ENCODE measurements around the gene ZNF701.

DNA sequence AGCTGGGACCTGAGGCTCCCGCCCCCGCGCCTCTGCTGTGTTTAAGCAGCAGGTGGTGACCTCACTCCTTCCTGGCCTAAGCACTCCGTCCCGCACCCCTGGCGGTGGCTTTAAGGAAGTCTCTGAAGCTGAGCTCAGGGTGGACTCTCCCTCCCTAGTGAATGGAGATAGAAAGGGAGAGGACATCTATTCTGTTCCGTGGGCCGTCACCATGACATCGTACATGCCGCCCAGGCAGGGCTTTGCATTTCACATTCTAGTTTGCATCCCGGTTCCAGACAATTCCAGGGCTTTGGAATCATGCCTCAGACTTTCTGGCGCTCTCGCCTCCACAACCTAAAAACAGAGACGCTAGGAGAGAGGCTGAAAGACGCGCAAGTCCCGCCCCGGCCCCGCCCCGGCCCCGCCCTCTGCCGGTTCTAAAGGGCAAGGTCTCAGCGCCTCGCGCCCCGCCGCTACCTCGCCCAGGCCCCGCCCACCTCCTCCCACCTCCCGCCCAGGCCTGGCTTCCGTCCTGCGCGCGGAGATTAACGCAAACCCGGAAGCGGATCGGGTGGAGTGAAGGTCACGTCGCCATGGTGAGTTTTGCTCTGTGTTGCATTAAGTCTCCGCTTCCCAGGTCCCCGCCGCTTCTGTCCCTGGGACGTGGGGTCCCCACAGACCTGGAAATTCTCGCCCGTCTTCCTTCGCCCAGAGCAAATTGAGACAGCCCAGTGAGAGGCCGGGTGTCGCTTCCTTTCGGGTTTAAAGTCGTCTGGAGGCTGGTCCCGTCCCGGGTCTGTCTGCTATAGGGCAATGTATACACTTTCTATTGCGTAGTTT, 42.7 kb upstream of the ZNF701 start, which contains the start of gene ZNF808:
- TF ChIP-seq, protein P1, sequence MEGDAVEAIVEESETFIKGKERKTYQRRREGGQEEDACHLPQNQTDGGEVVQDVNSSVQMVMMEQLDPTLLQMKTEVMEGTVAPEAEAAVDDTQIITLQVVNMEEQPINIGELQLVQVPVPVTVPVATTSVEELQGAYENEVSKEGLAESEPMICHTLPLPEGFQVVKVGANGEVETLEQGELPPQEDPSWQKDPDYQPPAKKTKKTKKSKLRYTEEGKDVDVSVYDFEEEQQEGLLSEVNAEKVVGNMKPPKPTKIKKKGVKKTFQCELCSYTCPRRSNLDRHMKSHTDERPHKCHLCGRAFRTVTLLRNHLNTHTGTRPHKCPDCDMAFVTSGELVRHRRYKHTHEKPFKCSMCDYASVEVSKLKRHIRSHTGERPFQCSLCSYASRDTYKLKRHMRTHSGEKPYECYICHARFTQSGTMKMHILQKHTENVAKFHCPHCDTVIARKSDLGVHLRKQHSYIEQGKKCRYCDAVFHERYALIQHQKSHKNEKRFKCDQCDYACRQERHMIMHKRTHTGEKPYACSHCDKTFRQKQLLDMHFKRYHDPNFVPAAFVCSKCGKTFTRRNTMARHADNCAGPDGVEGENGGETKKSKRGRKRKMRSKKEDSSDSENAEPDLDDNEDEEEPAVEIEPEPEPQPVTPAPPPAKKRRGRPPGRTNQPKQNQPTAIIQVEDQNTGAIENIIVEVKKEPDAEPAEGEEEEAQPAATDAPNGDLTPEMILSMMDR (IDR thresholded peaks at IDR 0.05; ENCODE audit: insufficient read depth, low read length), result peak; percentile 25
- peak; percentile 52; the same call in 1 of the 2 replicates for TF ChIP-seq POLR2AphosphoS5 (IDR thresholded peaks at IDR 0.05; ENCODE audit: low read depth)
- peak; percentile 38; the same call in 1 of the 2 replicates for TF ChIP-seq GABPA (IDR thresholded peaks at IDR 0.05; ENCODE audit: low read depth)
- TF ChIP-seq, protein P2, sequence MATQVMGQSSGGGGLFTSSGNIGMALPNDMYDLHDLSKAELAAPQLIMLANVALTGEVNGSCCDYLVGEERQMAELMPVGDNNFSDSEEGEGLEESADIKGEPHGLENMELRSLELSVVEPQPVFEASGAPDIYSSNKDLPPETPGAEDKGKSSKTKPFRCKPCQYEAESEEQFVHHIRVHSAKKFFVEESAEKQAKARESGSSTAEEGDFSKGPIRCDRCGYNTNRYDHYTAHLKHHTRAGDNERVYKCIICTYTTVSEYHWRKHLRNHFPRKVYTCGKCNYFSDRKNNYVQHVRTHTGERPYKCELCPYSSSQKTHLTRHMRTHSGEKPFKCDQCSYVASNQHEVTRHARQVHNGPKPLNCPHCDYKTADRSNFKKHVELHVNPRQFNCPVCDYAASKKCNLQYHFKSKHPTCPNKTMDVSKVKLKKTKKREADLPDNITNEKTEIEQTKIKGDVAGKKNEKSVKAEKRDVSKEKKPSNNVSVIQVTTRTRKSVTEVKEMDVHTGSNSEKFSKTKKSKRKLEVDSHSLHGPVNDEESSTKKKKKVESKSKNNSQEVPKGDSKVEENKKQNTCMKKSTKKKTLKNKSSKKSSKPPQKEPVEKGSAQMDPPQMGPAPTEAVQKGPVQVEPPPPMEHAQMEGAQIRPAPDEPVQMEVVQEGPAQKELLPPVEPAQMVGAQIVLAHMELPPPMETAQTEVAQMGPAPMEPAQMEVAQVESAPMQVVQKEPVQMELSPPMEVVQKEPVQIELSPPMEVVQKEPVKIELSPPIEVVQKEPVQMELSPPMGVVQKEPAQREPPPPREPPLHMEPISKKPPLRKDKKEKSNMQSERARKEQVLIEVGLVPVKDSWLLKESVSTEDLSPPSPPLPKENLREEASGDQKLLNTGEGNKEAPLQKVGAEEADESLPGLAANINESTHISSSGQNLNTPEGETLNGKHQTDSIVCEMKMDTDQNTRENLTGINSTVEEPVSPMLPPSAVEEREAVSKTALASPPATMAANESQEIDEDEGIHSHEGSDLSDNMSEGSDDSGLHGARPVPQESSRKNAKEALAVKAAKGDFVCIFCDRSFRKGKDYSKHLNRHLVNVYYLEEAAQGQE (IDR thresholded peaks at IDR 0.05; ENCODE audit: insufficient replicate concordance, low read depth), result no peak
